Lower leg skin (tissue), 4 donors: ENCODE data around the gene CACNG8. TPM values are rescaled to one million over a fixed set of nuclear protein-coding genes. Genes with fewer than 3 reads are reported as not detected.

Experiments used
- DNase-seq, 2 donors: peaks; one replicate each; pipeline ENCODE4 v3.0.0-alpha.2; 2019; ENCODE audit warnings: low spot score in 2 of 2
- H3K4me3 ChIP-seq: fragments of 200-600 bp; sonication (generic); 2 replicates; pipeline ENCODE4 v1.5.1; 2017; ENCODE audit warnings: mild to moderate bottlenecking, low read depth; ENCODE audit not compliant: poor library complexity, severe bottlenecking
- POLR2A ChIP-seq, 2 donors: fragments of 450-650 bp; IDR thresholded peaks; one replicate each; pipeline ENCODE4 v1.6.1; 2016 to 2017; ENCODE audit warnings: antibody characterized with exemption in 2 of 2, mild to moderate bottlenecking in 1 of 2, moderate library complexity in 1 of 2
- WGBS, 2 donors: methylation state at CpG; one replicate each; pipeline ENCODE4 v1.1.5; 2018; 5-methylcytosine and 5-hydroxymethylcytosine counted together
- intact Hi-C: fragments of 100-400 bp; cut with DNase I; formaldehyde crosslinking; loops from one replicate; pipeline ENCODE4 v1.15.0; 2023; ENCODE audit warnings: low total_unique reads
- total RNA-seq, 4 donors: library from RNA; depleted of rRNA; stranded (reverse); fragments of >200 nt; gene quantifications; one replicate each; pipeline ENCODE4 v1.1.0, GENCODE V29; 2016
- TF ChIP-seq, protein P1 (sequence below), 3 donors: fragments of 450-650 bp; IDR thresholded peaks; one replicate each; pipeline ENCODE4 v1.5.1; 2016; ENCODE audit warnings: antibody characterized with exemption in 3 of 3, mild to moderate bottlenecking in 3 of 3, moderate library complexity in 2 of 3

CACNG8 gene
- total RNA-seq, 4 donors from 2014 or later, result 0.05 to 0.08 TPM; not detected in 2

DNA sequence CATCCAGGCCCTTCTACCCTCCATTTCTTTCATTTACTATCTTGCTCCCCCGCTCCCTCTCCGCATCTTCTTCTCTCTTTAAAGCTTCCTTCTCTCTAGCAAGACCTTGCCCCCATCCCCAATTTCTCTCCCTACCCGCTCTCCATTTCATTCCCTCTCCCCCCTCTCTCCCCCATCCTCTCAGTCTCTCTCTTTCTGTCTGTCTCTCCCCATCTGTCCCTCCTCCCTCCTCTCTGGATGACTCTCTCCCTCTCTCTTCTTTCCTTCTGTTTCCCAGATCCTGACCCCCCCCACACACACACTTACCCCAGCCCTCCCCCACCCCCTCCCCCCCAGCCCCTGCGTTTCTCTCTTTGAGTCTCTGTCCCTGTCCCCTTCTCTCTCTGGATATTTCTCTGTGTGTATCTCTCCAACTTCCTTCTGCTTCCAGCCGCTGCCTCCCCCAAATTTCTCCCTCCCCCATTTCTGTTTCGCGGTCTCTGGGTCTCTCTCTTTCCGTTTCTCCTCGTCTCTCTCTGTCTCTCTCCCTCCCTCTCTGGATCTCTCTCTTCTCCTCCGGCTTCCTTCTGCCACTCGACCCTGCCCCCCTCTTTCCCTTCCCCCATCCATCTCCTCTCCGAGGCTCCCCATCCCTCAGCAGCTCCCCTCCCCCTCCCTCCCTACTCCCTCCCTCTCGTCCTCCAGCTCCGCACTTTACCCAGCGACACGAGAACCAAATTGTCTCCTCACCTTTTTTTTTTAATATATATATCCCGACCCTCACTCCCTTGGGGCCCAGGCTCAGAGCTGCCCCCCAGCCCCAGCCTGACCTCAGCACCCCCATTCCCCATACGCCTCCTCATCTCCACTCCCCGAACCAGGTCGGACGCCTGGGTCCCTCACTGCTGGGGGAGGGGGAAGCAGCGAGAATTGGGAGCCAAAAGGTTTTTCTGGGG lies 3.6 kb upstream of the CACNG8 start:
- intact Hi-C loops, result no loop called here
- no peak for DNase-seq
- TF ChIP-seq, protein P1, sequence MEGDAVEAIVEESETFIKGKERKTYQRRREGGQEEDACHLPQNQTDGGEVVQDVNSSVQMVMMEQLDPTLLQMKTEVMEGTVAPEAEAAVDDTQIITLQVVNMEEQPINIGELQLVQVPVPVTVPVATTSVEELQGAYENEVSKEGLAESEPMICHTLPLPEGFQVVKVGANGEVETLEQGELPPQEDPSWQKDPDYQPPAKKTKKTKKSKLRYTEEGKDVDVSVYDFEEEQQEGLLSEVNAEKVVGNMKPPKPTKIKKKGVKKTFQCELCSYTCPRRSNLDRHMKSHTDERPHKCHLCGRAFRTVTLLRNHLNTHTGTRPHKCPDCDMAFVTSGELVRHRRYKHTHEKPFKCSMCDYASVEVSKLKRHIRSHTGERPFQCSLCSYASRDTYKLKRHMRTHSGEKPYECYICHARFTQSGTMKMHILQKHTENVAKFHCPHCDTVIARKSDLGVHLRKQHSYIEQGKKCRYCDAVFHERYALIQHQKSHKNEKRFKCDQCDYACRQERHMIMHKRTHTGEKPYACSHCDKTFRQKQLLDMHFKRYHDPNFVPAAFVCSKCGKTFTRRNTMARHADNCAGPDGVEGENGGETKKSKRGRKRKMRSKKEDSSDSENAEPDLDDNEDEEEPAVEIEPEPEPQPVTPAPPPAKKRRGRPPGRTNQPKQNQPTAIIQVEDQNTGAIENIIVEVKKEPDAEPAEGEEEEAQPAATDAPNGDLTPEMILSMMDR (IDR thresholded peaks at IDR 0.05), result no peak
- no peak for TF ChIP-seq POLR2A (IDR thresholded peaks at IDR 0.05)
- H3K4me3 ChIP-seq, result no peak overlapping the region
- 3 to 5% methylated on average over 22 of the region's 22 CpGs for WGBS, 2 donors

DNA sequence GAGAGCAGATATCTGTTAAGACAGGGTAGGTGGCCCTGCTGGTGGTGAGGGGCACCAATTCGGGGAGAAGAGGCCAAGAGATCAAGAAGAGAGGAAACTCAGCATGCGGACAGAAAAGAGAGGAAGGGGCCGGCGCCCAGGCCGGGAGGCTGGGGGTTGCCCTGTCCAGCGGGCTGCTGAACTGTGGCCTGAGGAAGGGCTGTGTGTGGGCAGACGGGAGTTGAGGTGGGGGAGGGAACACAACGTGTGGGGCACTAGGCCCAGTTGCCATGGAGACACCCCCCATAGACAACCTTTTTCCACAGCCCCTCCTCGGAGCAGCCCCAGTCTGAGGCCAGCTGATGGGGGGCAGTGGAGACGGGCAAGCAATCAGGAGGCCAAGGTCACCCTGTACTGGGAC lies 2.5 kb upstream of the CACNG8 start:
- 2 to 5% methylated on average over 10 of the region's 10 CpGs for WGBS, 2 donors
- H3K4me3 ChIP-seq, result no peak overlapping the region
- TF ChIP-seq, protein P1 (IDR thresholded peaks at IDR 0.05), result no peak
- no peak for TF ChIP-seq POLR2A (IDR thresholded peaks at IDR 0.05)
- no peak for DNase-seq
- intact Hi-C loops, result no loop called here

DNA sequence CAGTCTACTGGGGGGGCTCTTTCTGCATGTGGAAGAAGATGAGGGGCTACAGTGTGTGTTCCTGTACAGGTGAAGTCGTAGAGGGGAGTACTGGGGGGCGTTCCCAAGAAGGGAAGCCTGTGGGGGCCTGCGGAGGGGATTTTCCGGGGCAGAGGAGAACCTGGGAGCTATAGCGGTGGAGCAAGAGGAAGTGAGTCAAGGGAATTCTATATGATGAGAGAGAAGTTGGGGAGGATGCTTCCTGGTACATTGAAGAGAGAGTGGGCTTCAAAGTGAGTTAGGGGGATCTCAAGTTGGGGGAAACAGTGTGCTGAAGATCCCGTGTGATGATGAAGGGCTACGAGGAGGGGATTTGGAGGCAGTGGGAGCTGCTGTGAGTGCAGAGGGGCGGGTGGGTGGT lies 1.9 kb upstream of the CACNG8 start:
- TF ChIP-seq, protein P1 (IDR thresholded peaks at IDR 0.05), result no peak
- no peak for TF ChIP-seq POLR2A (IDR thresholded peaks at IDR 0.05)
- intact Hi-C loops, result no loop called here
- H3K4me3 ChIP-seq, result no peak overlapping the region
- no peak for DNase-seq
- WGBS, 2 donors, result 4 to 11% methylated on average over 8 of the region's 8 CpGs

DNA sequence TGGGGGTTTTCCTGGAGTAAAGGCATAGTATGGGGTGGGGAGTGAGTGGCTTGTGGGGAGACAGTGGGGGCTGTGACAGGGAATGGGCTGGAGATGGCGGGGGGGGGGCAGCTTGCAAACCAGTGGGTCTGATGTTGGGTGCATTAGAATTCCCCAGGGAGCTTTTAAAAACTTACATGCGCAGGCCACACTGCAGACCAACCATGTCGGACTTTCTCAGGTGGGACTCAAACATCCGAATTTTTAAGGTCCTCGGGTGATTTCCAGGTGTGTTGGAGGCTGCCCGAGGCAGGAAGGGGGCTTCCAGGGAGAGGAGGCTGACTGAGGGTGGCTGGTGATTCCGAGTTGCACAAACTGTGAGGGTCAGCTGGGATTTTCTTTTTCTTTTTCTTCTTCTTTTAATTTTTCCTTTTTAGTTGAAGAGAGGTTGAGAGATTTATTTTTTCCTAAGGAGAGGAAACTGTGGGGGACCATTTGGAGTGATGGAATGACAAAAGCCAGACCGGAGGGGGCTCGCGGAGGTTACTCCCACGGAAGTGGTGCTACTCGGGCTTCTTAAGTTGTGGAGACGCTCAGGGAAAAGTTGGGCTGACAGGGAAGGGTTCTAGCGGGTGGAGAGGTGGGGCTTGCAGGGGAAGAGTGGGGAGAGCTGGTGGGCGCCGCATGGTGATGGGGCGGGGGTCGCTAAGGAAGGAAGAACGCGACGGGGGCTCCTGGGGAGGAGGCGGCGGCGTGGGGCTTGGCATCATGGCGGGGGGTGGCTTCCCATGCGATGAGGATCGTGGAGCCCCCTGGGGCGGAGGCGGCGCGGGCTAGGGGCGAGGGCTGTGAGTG lies 997 bp upstream of the CACNG8 start:
- intact Hi-C loops, result no loop called here
- TF ChIP-seq, protein P1 (IDR thresholded peaks at IDR 0.05), result no peak
- no peak overlapping the region for H3K4me3 ChIP-seq
- no peak for DNase-seq
- 5% methylated on average over 32 of the region's 32 CpGs for WGBS, 2 donors

DNA sequence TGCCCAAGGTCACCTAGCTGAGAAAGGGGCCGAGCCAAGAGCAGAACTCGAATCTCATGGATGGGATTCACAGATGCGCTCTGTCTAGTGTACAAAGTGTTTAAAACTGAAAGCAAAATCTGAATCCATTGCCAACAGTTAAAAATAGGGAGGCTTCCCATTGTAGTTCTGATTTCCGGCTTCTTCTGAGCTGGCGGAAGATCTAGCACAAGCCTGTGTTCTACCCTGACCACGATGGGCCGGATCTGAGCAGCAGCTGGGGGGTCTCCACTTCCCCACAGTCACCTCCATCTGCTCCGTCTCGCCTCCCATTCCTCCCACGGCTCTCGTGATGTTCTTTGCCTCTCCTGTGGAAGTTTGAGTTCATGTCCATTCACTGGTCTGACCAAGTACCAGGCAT lies 2.4 kb downstream of the CACNG8 start:
- no peak for TF ChIP-seq POLR2A (IDR thresholded peaks at IDR 0.05)
- TF ChIP-seq, protein P1 (IDR thresholded peaks at IDR 0.05), result no peak
- 62 to 65% methylated on average over 11 of the region's 11 CpGs for WGBS, 2 donors

More for the DNA sequence above, 2.4 kb downstream of the CACNG8 start:
- intact Hi-C loops, result no loop called here
- no peak overlapping the region for H3K4me3 ChIP-seq
- DNase-seq, result no peak
